Measurements from ENCODE around the gene PDZD7.

Gene PDZD7

GRCh38 chr10:101005869-101006567, 24.9 kb downstream of the PDZD7 start (continued):
- no peak for TF ChIP-seq ZBTB44 (tag by site-specific recombination; IDR thresholded peaks at IDR 0.05)
- no peak for TF ChIP-seq ZBTB17 (tag by site-specific recombination; IDR thresholded peaks at IDR 0.05)
- no peak for TF ChIP-seq ZNF776 (tag by site-specific recombination; IDR thresholded peaks at IDR 0.05; ENCODE audit: borderline replicate concordance)
- TF ChIP-seq WT1 (tag by site-specific recombination; IDR thresholded peaks at IDR 0.05), result no peak
- no peak for TF ChIP-seq ZBTB26 (tag by site-specific recombination; optimal IDR thresholded peaks at IDR 0.05)
- no peak for TF ChIP-seq ZNF785 (tag by site-specific recombination; IDR thresholded peaks at IDR 0.05)

DNA sequence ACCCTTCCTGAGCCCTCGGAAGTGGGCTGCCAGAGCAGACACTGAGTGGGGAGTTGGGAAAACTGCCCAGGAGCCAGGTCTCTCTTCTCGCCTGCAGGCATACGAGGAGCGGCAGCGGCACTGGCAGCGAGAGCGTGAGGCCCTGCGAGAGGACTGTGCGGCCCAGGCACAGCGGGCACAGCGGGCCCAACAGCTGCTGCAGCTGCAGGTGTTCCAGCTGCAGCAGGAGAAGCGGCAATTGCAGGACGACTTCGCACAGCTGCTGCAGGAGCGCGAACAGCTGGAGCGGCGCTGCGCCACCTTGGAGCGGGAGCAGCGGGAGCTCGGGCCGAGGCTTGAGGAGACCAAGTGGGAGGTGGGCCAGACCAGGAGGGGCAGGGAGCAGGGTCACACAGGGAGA, 25.6 kb downstream of the PDZD7 start:
- ChIA-PET CTCF (interaction anchor here (0.7 to 4.5 kb wide), 4 partner anchors 7 to 36 kb away, joined by 3 to 32 read pairs (median 10); partner anchors contain the start of genes PDZD7 and SFXN3), POLR2A (interaction anchor here (0.6 to 3.0 kb wide), 2 partner anchors 8 to 22 kb away, joined by 5 to 9 read pairs; no protein-coding TSS in a partner anchor)
- no peak overlapping the region for H3K4me3 ChIP-seq (ENCODE audit: low read depth, low read length)
- peaks cover 8 to 67% of the 10 kb centered on the region in 2 experiments; a peak in 2 of 3 replicates for H3K36me3 ChIP-seq (ENCODE audit: control insufficient read depth in 2 of 2, insufficient read depth in 1 of 2, low read length in 2 of 2)
- H3K9me3 ChIP-seq (ENCODE audit: control insufficient read depth, insufficient read depth, low read depth, low read length), result no peaks in the 10 kb centered on the region
- H3K27ac ChIP-seq (ENCODE audit: extremely low read depth, low read depth, low read length), result no peak overlapping the region
- TF ChIP-seq ZBTB44 (tag by site-specific recombination; IDR thresholded peaks at IDR 0.05) (peak; percentile 27; the same call in 1 of the 2 replicates), FEZF1 (tag by site-specific recombination; IDR thresholded peaks at IDR 0.05) (no peak)
- peaks cover 4% of the 10 kb centered on the region; the same call in 1 of the 2 replicates for H3K4me1 ChIP-seq (ENCODE audit: control insufficient read depth, insufficient read depth, low read length)

DNA sequence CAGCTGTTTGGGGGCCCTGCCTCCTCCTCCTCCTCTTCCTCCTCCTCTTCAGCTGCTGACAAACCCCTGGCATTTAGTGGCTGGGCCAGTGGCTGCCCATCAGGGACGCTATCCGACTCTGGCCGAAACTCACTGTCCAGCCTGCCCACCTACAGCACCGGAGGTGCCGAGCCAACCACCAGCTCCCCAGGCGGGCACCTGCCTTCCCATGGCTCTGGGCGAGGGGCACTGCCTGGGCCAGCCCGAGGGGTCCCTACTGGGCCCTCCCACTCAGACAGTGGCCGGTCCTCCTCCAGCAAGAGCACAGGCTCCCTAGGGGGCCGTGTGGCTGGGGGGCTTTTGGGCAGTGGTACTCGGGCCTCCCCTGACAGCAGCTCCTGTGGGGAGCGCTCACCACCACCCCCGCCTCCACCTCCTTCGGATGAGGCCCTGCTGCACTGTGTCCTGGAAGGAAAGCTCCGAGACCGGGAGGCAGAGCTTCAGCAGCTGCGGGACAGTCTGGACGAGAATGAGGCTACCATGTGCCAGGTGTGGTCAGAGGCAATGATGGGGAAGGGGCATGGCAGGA, 27.2 kb downstream of the PDZD7 start:
- no peak overlapping the region for H3K4me3 ChIP-seq (ENCODE audit: low read depth, low read length)
- CTCF ChIA-PET, result interaction anchor here (0.6 to 4.5 kb wide), 7 partner anchors 8 to 485 kb away, joined by 3 to 32 read pairs (median 5); no protein-coding TSS in a partner anchor
- no peaks in the 10 kb centered on the region for H3K9me3 ChIP-seq (ENCODE audit: control insufficient read depth, insufficient read depth, low read depth, low read length)
- H3K27ac ChIP-seq (ENCODE audit: extremely low read depth, low read depth, low read length), result no peak overlapping the region
- POLR2A ChIA-PET, result interaction anchor here (0.8 kb wide), 1 partner anchor 11 kb away, joined by 3 read pairs; no protein-coding TSS in a partner anchor
- peak; percentile 59; the same call in 1 of the 2 replicates for TF ChIP-seq ZNF513 (tag by site-specific recombination; IDR thresholded peaks at IDR 0.05)
- TF ChIP-seq ZSCAN16 (tag by site-specific recombination; IDR thresholded peaks at IDR 0.05), result no peak
- TF ChIP-seq GLIS2 (tag by site-specific recombination; IDR thresholded peaks at IDR 0.05), result peak; percentile 49; the same call in 1 of the 2 replicates
- H3K36me3 ChIP-seq (ENCODE audit: control insufficient read depth in 2 of 2, insufficient read depth in 1 of 2, low read length in 2 of 2), result peaks cover 8 to 67% of the 10 kb centered on the region in 2 experiments; a peak in 2 of 3 replicates
- peaks cover 4% of the 10 kb centered on the region for H3K4me1 ChIP-seq (ENCODE audit: control insufficient read depth, insufficient read depth, low read length)

DNA sequence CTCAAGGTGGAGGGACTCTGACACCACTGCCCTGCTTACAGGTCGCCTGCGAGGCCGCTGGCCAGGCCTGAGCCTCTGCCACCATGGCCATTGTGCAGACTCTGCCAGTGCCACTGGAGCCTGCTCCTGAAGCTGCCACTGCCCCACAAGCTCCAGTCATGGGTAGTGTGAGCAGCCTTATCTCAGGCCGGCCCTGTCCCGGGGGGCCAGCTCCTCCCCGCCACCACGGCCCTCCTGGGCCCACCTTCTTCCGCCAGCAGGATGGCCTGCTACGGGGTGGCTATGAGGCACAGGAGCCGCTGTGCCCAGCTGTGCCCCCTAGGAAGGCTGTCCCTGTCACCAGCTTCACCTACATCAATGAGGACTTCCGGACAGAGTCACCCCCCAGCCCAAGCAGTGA, 28.5 kb downstream of the PDZD7 start:
- Histone ChIP-seq H3K4me1 (ENCODE audit: control insufficient read depth, insufficient read depth, low read length) (peaks cover 8% of the 10 kb centered on the region), H3K36me3 (ENCODE audit: control insufficient read depth in 2 of 2, insufficient read depth in 1 of 2, low read length in 2 of 2) (peaks cover 8 to 64% of the 10 kb centered on the region in 2 experiments; a peak in 2 of 3 replicates), H3K4me3 (ENCODE audit: low read depth, low read length) (no peak overlapping the region), H3K9me3 (ENCODE audit: control insufficient read depth, insufficient read depth, low read depth, low read length) (no peaks in the 10 kb centered on the region), H3K27ac (ENCODE audit: extremely low read depth, low read depth, low read length) (no peak overlapping the region)
- CTCF ChIA-PET, result interaction anchor here (0.6 to 4.5 kb wide), 7 partner anchors 9 to 1227 kb away, joined by 3 to 32 read pairs (median 6); no protein-coding TSS in a partner anchor
- POLR2A ChIA-PET, result no interaction called here
- TF ChIP-seq ZNF311 (tag by site-specific recombination; IDR thresholded peaks at IDR 0.05; ENCODE audit: borderline replicate concordance) (no peak), ZNF701 (tag by site-specific recombination; IDR thresholded peaks at IDR 0.05) (no peak), ZNF623 (tag by site-specific recombination; IDR thresholded peaks at IDR 0.05) (no peak), ZNF157 (tag by site-specific recombination; IDR thresholded peaks at IDR 0.05) (no peak), ZEB2 (tag by site-specific recombination; IDR thresholded peaks at IDR 0.05) (no peak)
- TF ChIP-seq, protein P1, sequence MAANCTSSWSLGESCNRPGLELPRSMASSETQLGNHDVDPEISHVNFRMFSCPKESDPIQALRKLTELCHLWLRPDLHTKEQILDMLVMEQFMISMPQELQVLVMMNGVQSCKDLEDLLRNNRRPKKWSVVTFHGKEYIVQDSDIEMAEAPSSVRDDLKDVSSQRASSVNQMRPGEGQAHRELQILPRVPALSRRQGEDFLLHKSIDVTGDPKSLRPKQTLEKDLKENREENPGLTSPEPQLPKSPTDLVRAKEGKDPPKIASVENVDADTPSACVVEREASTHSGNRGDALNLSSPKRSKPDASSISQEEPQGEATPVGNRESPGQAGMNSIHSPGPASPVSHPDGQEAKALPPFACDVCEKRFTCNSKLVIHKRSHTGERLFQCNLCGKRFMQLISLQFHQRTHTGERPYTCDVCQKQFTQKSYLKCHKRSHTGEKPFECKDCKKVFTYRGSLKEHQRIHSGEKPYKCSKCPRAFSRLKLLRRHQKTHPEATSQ (tag by site-specific recombination; IDR thresholded peaks at IDR 0.05), result no peak
- TF ChIP-seq, protein P2, sequence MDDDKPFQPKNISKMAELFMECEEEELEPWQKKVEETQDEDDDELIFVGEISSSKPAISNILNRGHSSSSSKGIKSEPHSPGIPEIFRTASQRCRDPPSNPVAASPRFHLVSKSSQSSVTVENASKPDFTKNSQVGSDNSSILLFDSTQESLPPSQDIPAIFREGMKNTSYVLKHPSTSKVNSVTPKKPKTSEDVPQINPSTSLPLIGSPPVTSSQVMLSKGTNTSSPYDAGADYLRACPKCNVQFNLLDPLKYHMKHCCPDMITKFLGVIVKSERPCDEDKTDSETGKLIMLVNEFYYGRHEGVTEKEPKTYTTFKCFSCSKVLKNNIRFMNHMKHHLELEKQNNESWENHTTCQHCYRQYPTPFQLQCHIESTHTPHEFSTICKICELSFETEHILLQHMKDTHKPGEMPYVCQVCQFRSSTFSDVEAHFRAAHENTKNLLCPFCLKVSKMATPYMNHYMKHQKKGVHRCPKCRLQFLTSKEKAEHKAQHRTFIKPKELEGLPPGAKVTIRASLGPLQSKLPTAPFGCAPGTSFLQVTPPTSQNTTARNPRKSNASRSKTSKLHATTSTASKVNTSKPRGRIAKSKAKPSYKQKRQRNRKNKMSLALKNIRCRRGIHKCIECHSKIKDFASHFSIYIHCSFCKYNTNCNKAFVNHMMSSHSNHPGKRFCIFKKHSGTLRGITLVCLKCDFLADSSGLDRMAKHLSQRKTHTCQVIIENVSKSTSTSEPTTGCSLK (tag by site-specific recombination; IDR thresholded peaks at IDR 0.05), result no peak
